HG03521 (cell line): Measurements from ENCODE around the gene SUOX.
A peak's percentile ranks its signal among the peaks of the same experiment; 100 is the strongest.
"Not testable (repeated sequence)": the region's sequence is repeated elsewhere in the genome, so short reads cannot be mapped to it uniquely, and the experiment has no call there.

Experiments
- ATAC-seq: cut with Tn5 transposase; IDR thresholded peaks from one replicate; pipeline ENCODE4 v1.9.1; 2021; ENCODE audit warnings: mild to moderate bottlenecking, moderate library complexity; ENCODE audit not compliant: unreplicated experiment

The SUOX gene

GRCh38 chr12:56017181-56017580 is 20.1 kb downstream of the SUOX start:
- no peak for ATAC-seq

DNA sequence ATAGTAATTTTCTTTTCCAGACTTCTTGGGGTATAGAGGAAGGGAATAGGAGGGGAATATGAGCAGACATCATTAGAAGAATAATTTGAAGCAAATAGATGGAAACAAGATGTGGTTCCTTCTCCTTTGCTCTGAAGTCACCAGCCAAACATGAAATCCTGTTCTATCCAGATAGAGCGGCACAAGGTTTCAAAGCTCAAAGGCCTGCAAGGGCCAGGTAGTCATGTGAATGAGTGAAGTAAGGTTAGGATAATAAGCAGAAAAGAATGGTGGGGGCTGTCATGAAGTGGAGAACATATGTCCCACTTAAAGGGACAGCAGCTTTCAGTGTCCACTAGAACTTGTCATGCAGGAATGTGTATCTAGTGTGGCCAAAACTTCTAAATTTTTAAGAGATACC is 21.3 kb downstream of the SUOX start:
- no peak for ATAC-seq

GRCh38 chr12:56020423-56021184 is 23.5 kb downstream of the SUOX start, which contains the start of gene IKZF4:
Gene IKZF4, plus strand, starts transcription at chr12:56021043. Its CDS starts 451 bp downstream, at chr12:56021494.
- ATAC-seq = no peak

- ATAC-seq = no peak
Measured at GRCh38 chr12:56021889-56022497, 24.9 kb downstream of the SUOX start.

DNA sequence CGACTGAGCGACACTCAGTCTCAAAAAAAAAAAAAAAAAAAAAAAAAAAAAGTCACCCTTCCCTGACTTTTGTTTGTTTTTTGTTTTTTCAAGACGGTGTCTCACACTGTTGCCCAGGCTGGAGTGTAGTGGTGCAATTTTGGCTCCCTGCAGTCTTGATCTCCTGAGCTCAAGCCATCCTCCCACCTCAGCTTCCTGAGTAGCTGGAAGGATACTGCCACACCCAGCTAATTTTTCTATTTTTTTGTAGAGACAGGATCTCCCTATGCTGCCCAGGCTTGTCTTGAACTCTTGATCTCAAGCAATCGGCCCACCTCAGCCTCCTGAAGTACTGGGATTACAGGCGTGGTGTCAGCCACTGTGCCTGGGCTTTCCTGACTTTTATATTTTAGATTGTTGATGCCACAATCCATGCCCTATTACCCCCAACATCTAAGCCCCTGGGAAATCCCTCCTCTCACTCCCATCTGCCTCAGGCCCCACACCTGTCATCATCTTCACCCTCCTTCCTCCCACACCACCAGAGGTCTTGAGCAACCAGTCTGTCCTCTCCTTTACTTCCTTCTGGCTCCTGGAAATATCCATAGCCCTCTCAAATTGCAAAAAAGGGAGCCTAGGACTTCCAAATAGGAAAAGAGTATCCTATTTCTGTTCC is 31.6 kb downstream of the SUOX start:
- ATAC-seq = no peak

DNA sequence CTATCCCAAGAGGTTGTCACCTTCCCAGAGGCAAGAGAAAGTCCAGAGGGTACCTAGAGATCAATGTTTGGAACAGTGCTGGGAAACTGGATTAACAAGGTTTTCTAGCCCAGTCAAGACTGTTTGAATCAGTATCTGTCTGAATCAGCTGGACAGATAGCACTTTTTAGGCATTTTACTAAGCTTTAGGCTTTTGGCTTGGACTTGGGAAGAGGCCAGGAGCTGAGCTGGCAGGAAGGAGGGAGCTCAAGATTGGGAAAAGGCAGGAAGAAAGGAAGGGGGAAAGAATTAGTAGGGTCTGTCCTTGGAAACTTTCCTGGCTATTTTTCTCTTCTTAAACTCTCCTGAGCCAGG is 32.1 kb downstream of the SUOX start:
- ATAC-seq = no peak

DNA sequence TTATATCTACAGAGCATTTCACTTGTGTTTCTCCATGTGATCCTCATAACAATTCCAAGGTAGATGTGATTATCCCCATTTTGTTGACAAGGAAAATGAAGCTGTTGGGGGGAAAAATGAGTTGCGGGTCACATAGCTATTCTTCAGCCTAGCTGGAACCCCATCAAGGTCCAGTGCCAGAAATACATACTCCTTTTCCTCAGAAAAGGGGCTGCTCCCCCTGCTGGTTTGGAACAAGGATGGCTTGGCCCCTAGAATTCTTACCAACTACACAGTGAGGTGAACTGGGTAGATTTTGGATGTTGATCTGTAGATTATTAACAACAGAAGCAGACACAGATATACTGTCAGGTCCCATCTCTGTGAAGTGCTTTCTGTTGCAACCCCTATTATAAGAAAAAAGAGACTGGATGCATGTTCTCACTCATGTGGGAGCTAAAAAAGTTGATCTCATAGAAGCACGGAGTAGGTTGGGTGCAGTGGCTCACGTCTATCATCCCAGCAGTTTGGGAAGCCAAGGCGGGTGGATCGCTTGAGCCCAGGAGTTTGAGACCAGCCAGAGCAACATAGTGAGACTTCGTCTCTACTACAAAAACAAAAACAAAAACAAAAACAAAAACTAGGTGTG is 32.7 kb downstream of the SUOX start:
- ATAC-seq = no peak

DNA sequence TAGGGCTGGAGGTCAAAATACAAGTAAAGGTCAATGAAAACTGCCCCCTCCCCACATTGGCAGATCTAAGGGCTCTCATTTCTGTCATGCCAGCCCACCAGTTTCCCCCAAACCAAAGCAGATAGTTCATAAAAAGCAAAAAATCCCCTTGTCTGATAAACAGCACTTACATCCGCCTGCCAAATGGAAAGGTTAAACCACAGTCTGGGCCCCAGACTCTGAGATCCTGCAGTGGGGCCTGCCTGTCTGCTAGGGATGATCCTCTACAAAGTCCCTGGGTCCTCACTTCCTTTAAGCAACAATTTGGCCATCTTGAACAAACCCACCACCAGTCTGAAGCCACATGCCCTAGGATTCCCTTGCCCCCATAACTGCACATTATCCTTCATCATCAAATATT is 34.9 kb downstream of the SUOX start:
- ATAC-seq = no peak

GRCh38 chr12:56034586-56035332 is 37.7 kb downstream of the SUOX start:
- no peak for ATAC-seq

DNA sequence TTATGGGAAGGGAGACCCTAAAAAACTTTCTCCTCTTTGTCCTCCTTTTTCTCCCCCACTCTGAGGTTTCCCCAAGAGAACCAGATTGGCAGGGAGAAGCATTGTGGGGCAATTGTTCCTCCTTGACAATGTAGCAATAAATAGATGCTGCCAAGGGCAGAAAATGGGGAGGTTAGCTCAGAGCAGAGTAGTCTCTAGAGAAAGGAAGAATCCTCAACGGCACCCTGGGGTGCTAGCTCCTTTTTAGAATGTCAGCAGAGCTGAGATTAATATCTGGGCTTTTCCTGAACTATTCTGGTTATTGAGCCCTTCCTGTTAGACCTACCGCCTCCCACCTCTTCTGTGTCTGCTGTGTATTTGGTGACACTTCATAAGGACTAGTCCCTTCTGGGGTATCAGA is 40.1 kb downstream of the SUOX start:
- no peak for ATAC-seq

GRCh38 chr12:56038022-56038655 is 41.1 kb downstream of the SUOX start:
- ATAC-seq = no peak

DNA sequence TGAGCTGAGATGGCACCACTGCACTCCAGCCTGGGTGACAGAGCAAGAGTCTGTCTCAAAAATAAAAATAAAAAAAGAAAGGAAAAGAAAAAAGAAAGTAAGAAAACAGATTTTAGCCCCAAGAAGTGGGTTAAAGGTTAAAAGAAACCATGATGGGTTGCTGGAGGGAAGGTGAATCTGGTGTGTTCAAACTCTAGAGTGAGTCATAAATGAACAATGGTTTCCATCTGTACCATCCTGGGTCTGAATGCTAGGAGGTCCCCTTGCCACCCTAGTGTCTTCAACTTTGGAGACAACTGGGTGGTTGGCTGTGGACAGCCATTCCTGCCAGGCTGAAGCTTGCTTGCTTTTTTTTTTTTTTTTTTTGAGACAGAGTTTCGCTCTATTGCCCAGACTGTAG is 43.1 kb downstream of the SUOX start:
- no peak for ATAC-seq

DNA sequence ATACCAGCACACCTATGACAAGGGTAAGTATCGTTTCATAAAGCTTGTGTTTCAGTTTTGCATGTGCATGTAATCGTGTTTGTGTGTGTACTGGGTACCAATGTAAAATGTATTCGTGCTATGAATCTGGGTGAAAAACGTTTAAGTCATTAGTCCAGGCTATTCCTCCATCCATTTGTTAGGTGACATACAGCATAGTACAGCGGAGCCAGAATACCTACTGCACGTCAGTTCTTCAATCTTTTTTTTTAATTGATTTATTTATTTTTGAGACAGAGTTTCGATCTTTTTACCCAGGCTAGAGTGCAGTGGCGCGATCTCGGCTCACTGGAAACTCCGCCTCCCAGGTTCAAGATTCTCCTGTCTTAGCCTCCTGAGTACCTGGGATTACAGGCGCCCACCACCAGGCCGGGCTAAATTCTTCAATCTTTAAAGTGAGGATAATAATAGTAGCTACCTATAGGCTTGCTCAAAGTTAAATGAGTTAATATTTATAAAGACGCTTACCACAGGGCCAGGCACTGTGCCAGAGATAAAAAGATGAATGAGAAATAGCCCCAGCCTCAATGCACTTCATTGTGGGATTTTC is 44.0 kb downstream of the SUOX start:
- peak; percentile 5 for ATAC-seq

DNA sequence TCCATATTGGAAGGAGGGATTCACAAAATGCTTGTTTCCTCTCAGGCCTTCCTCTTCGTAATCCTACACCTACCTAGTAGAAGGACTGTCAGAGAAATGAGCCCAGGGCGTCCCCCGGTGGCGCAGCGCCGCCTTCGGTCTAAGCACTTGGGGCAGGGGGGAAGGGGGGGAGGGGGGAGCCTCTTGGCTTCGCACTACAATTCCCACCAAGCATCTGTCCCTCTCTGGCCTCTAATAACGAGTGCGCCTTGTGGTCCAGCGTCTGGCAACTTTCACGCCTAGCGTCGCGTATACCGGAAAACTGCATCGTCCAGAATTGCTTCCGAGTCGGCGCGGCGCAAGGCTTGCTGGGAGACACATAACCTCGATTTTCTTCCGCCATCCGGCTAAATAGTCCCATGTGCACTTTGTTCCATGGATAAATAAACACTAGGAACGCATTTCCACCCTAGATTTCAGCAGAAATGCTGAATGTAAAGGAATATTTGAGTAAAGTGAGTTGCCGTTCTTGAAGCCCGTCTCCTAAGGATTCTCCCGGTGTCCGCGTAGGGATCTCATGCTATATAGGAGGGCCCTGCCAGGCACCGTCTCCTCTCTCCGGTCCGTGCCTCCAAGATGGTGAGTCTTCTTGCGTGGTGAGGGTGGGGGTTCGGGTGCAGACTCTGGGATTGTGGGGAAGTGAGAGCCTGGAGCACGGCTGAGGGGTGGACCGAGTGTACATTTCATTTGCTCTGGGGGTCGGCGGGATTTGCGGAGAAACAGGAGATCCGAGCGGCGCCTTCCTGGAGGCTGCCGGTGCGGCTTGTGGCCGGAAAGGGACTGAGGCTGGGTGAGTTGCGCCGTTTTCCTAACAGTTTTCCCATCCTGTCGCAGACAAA is 44.7 kb downstream of the SUOX start, which contains the start of gene RPS26:
RPS26 (plus strand) TSS at position 367 of the 878 bp plus-strand sequence; CDS start at position 616, 249 bp downstream.
- ATAC-seq = peak; percentile 87

- ATAC-seq = not testable (repeated sequence)
Measured at GRCh38 chr12:56042430-56042813, 45.3 kb downstream of the SUOX start.

DNA sequence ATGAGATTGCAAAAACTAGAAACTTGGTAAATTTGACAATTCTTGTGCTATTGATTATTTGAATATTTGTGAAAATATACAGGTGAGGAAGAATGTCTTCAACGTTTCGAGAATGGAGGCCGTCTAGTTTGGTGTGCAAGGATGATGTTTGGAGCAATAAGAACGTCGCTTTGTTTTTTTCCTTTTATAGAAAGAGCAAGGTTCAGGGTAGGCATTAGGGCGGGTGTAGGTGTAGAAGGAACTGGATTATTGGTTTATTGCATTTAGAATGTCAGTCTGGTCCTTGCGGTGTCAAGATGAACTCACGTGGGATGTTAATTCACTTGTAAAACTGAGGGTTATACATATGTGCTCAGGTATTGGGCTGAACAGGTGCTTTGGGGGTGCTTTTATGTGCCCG is 45.8 kb downstream of the SUOX start:
- ATAC-seq = no peak

DNA sequence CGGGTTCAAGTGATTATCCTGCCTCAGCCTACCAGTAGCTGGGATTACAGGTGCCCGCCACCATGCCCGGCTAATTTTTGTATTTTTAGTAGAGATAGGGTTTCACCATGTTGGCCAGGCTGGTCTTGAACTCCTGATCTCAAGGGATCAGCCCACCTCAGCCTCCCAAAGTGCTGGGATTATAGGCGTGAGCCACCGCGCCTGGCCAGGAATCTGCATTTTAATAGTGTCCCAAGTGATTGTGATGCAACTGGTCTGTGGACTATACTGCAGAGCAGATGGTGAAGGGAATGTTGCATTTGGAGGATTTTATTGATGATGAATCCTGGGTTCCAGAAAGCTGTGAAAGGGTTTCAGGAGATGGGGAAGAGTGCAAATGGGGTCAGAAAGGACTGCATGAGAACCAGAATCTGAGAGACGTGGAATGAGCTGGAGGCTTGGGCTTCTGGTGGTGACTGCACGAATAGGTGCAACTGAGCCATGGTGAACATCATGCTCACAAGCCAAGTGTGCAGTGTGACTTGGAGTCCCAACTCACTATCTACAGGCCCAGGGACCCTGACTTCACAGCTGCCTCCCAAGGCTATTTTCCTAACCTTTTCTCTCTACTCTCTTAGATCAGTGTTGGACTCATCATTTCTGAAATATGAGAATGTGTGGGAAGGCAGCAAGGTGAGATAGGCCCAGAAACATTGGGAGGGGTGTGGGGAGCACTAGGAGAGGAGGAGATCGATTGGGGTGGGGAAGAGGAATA is 49.1 kb downstream of the SUOX start:
- no peak for ATAC-seq

- no peak for ATAC-seq
Measured at GRCh38 chr12:56053407-56053893, 56.4 kb downstream of the SUOX start.
